ENCODE data around the gene TBCCD1.

DNA sequence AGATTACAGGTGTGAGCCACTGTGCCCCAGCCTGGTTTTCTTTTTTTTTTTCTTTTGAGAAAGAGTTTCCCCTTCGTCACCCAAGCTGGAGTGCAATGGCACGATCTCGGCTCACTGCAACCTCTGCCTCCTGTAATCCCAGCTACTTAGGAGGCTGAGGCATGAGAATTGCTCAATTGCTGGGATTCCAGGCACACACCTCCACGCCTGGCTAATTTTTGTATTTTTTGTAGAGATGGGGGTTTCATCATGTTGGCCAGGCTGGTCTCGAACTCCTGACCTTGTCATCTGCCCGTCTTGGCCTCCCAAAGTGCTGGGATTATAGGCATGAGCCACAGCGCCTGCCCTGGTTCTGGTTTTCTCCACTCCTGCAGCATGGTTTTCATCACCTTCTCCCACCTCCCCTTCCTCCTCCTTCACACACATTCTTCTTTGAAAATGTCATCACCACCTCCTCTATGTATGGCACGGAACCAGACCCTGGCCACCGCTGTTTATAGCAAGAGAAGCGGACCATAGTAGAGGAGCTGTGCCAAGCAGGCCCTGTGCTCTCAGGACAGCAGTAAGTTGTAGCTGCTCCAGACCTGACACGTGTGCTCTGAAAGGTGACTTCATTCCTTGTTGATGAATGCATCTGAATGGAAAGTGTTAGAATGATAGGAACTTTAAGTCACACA lies 31.1 kb upstream of the TBCCD1 start:
- no peak for TF ChIP-seq POLR2A (IDR thresholded peaks at IDR 0.05; ENCODE audit: low read depth)
- TF ChIP-seq EP300 (IDR thresholded peaks at IDR 0.05), result no peak

Data from esophagus muscularis mucosa (tissue), 2 donors.